ENCODE results near the gene TAF7L.
"Not testable (repeated sequence)": the region's sequence is repeated elsewhere in the genome, so short reads cannot be mapped to it uniquely, and the experiment has no call there.

TAF7L gene, protein sequence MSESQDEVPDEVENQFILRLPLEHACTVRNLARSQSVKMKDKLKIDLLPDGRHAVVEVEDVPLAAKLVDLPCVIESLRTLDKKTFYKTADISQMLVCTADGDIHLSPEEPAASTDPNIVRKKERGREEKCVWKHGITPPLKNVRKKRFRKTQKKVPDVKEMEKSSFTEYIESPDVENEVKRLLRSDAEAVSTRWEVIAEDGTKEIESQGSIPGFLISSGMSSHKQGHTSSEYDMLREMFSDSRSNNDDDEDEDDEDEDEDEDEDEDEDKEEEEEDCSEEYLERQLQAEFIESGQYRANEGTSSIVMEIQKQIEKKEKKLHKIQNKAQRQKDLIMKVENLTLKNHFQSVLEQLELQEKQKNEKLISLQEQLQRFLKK

GRCh38 chrX:101290957-101291603 is at the start of gene TAF7L:
TAF7L (minus strand) TSS chrX:101291334; CDS start chrX:101287543, 3,791 bp downstream.
- Histone ChIP-seq H3K4me3 (ENCODE audit: low read length) (no peak within 1 kb of the TSS), H3K9ac (ENCODE audit: low read length) (no peak within 1 kb of the TSS), H3K9me3 (ENCODE audit: control insufficient read depth, low read length) (no peaks in the 10 kb centered on the region), H3K27me3 (ENCODE audit: control insufficient read depth, insufficient read depth, low read length) (no peaks in the 10 kb centered on the region), H3K36me3 (ENCODE audit: control insufficient read depth, insufficient read depth, low read length) (no peaks in the 10 kb centered on the region), H3K4me1 (ENCODE audit: control insufficient read depth, insufficient read depth, low read length) (no peaks in the 10 kb centered on the region)

- no peaks in the 10 kb centered on the region for H3K4me1 ChIP-seq (ENCODE audit: control insufficient read depth, insufficient read depth, low read length)
- no peaks in the 10 kb centered on the region for H3K36me3 ChIP-seq (ENCODE audit: control insufficient read depth, insufficient read depth, low read length)
- H3K9me3 ChIP-seq (ENCODE audit: control insufficient read depth, low read length) = no peaks in the 10 kb centered on the region
- H3K4me3 ChIP-seq (ENCODE audit: low read length) = no peak overlapping the region
- H3K9ac ChIP-seq (ENCODE audit: low read length) = no peak overlapping the region
- H3K27me3 ChIP-seq (ENCODE audit: control insufficient read depth, insufficient read depth, low read length) = no peaks in the 10 kb centered on the region
These were observed 46.7 kb upstream of the TAF7L start for GRCh38 chrX:101337776-101338271.

GRCh38 chrX:101334310-101334709 is 43.2 kb upstream of the TAF7L start:
- H3K36me3 ChIP-seq (ENCODE audit: control insufficient read depth, insufficient read depth, low read length); H3K9me3 ChIP-seq (ENCODE audit: control insufficient read depth, low read length); H3K27me3 ChIP-seq (ENCODE audit: control insufficient read depth, insufficient read depth, low read length); H3K9ac ChIP-seq (ENCODE audit: low read length); H3K4me3 ChIP-seq (ENCODE audit: low read length); H3K4me1 ChIP-seq (ENCODE audit: control insufficient read depth, insufficient read depth, low read length): not testable (repeated sequence)

- H3K4me3 ChIP-seq (ENCODE audit: low read length); H3K9me3 ChIP-seq (ENCODE audit: control insufficient read depth, low read length); H3K9ac ChIP-seq (ENCODE audit: low read length); H3K4me1 ChIP-seq (ENCODE audit: control insufficient read depth, insufficient read depth, low read length); H3K36me3 ChIP-seq (ENCODE audit: control insufficient read depth, insufficient read depth, low read length); H3K27me3 ChIP-seq (ENCODE audit: control insufficient read depth, insufficient read depth, low read length): not testable (repeated sequence)
These were observed 35.5 kb upstream of the TAF7L start for GRCh38 chrX:101326600-101326999.

DNA sequence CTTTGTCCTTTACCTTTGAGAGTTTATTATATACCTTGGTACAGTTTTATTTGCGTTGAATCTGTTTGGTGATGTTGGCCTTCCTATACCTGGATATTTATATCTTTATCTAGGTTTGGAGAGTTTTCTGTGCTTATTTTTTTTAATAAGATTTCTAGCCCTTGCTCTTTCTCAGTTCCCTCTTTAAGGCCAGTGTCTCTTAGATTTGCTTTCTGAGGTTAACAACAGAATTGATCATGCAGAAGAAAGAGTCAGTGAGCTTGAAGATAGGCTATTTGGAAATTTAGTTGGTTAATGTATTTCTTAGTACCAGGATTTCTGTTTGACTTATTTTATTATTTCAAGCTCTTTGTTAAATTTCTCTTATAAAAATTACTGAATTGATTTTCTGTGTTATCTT is 12.7 kb upstream of the TAF7L start:
- Histone ChIP-seq H3K27me3 (ENCODE audit: control insufficient read depth, insufficient read depth, low read length) (no peaks in the 10 kb centered on the region), H3K4me1 (ENCODE audit: control insufficient read depth, insufficient read depth, low read length) (no peaks in the 10 kb centered on the region), H3K4me3 (ENCODE audit: low read length) (no peak overlapping the region), H3K36me3 (ENCODE audit: control insufficient read depth, insufficient read depth, low read length) (no peaks in the 10 kb centered on the region), H3K9ac (ENCODE audit: low read length) (no peak overlapping the region), H3K9me3 (ENCODE audit: control insufficient read depth, low read length) (no peaks in the 10 kb centered on the region)

DNA sequence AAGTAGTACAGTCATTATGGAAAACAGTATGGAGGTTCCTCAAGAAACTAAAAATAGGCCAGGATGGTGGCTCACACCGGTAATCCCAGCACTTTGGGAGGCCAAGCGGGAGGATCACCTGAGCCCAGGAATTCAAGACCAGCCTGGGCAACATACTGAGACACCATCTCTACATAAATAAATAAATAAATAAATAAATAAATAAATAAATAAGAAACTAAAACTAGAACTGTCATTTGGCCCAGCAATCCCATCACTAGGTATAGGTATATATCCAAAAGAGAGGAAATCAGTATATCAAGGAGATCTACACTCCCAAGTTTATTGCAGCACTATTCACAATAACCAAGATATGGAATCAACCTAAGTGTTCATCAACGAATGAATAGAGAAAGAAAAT is 4.5 kb upstream of the TAF7L start:
- not testable (repeated sequence) for H3K9ac ChIP-seq (ENCODE audit: low read length); H3K9me3 ChIP-seq (ENCODE audit: control insufficient read depth, low read length); H3K27me3 ChIP-seq (ENCODE audit: control insufficient read depth, insufficient read depth, low read length); H3K36me3 ChIP-seq (ENCODE audit: control insufficient read depth, insufficient read depth, low read length); H3K4me3 ChIP-seq (ENCODE audit: low read length); H3K4me1 ChIP-seq (ENCODE audit: control insufficient read depth, insufficient read depth, low read length)

DNA sequence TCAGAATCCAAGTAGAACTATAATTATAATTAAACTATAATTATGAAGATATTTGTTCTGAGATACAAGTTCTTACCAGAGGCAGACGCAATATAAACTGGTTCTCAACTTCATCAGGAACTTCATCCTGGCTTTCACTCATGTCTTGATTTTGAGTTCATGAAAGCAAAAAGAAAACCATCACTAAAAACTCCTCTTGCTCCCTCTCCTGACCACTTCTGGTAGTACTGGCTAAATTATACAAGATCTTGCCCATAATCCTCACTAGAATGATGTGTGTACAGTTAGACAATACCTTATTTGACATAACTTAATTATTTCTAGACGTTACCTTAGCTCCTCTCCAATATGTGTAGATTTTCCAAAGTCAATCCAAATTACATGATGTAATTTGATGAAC is 3.7 kb downstream of the TAF7L start:
- H3K36me3 ChIP-seq (ENCODE audit: control insufficient read depth, insufficient read depth, low read length) = no peaks in the 10 kb centered on the region
- H3K4me1 ChIP-seq (ENCODE audit: control insufficient read depth, insufficient read depth, low read length) = no peaks in the 10 kb centered on the region
- H3K4me3 ChIP-seq (ENCODE audit: low read length) = no peak overlapping the region
- no peaks in the 10 kb centered on the region for H3K9me3 ChIP-seq (ENCODE audit: control insufficient read depth, low read length)
- no peak overlapping the region for H3K9ac ChIP-seq (ENCODE audit: low read length)
- H3K27me3 ChIP-seq (ENCODE audit: control insufficient read depth, insufficient read depth, low read length) = no peaks in the 10 kb centered on the region

- Histone ChIP-seq H3K4me3 (ENCODE audit: low read length) (no peak overlapping the region), H3K9me3 (ENCODE audit: control insufficient read depth, low read length) (no peaks in the 10 kb centered on the region)
These were observed 14.9 kb downstream of the TAF7L start for GRCh38 chrX:101276238-101276637.

DNA sequence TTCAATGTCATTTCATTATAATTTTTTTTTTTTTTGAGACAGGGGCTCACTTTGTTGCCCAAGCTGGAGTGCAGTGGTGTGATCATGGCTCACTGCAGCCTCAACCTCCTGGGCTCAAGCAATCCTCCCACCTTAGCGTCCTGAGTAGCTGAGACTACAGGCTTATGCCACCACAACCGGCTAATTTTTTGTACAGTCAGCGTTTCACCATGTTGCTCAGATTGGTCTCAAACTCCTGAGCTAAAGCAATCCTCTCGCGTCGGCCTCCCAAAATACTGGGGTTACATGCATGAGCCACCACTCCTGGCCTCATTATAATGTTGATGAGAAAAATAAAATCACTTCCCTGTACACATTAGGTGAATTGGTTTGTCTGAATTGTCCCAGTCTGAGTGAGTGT is 16.9 kb downstream of the TAF7L start:
- no peaks in the 10 kb centered on the region for H3K4me1 ChIP-seq (ENCODE audit: control insufficient read depth, insufficient read depth, low read length)
- no peaks in the 10 kb centered on the region for H3K36me3 ChIP-seq (ENCODE audit: control insufficient read depth, insufficient read depth, low read length)
- no peaks in the 10 kb centered on the region for H3K9me3 ChIP-seq (ENCODE audit: control insufficient read depth, low read length)
- H3K4me3 ChIP-seq (ENCODE audit: low read length) = no peak overlapping the region
- no peaks in the 10 kb centered on the region for H3K27me3 ChIP-seq (ENCODE audit: control insufficient read depth, insufficient read depth, low read length)
- no peak overlapping the region for H3K9ac ChIP-seq (ENCODE audit: low read length)

More at GRCh38 chrX:101276238-101276637, 14.9 kb downstream of the TAF7L start:
- H3K27me3 ChIP-seq (ENCODE audit: control insufficient read depth, insufficient read depth, low read length) = no peaks in the 10 kb centered on the region
- H3K4me1 ChIP-seq (ENCODE audit: control insufficient read depth, insufficient read depth, low read length) = no peaks in the 10 kb centered on the region
- no peaks in the 10 kb centered on the region for H3K36me3 ChIP-seq (ENCODE audit: control insufficient read depth, insufficient read depth, low read length)
- H3K9ac ChIP-seq (ENCODE audit: low read length) = no peak overlapping the region

DNA sequence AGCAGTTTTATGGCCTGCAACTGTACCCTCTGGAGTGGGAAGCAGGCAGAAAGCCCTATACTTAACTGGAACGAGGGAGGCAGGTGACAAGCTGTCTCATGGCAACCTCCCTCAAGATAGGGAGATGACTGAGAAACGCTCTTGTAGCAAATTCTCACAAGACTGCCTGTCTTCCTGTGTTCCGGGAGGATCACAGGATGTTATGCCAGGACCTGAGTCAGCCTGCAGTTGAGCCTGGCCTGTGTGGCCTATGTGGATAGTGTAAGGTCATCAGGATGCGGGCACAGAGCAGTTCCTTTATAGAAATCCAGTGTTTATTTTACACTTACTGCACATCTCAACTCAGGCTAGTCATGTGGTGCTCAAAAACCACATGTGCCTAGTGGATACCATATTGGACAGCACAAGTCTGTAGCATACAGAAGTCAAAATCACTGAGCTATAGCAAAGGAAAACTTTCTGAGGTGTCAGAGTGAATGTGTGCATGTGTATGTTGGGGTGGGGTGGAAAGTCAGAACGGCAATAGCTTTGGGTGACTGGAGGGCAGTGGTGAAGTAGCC is 25.2 kb downstream of the TAF7L start:
- Histone ChIP-seq H3K4me1 (ENCODE audit: control insufficient read depth, insufficient read depth, low read length) (no peaks in the 10 kb centered on the region), H3K9ac (ENCODE audit: low read length) (no peak overlapping the region), H3K9me3 (ENCODE audit: control insufficient read depth, low read length) (no peaks in the 10 kb centered on the region), H3K27me3 (ENCODE audit: control insufficient read depth, insufficient read depth, low read length) (no peaks in the 10 kb centered on the region), H3K36me3 (ENCODE audit: control insufficient read depth, insufficient read depth, low read length) (no peaks in the 10 kb centered on the region), H3K4me3 (ENCODE audit: low read length) (no peak overlapping the region)

GRCh38 chrX:101263766-101264165 is 27.4 kb downstream of the TAF7L start:
- no peaks in the 10 kb centered on the region for H3K4me1 ChIP-seq (ENCODE audit: control insufficient read depth, insufficient read depth, low read length)
- H3K9ac ChIP-seq (ENCODE audit: low read length) = no peak overlapping the region
- no peaks in the 10 kb centered on the region for H3K36me3 ChIP-seq (ENCODE audit: control insufficient read depth, insufficient read depth, low read length)
- H3K9me3 ChIP-seq (ENCODE audit: control insufficient read depth, low read length) = no peaks in the 10 kb centered on the region
- no peak overlapping the region for H3K4me3 ChIP-seq (ENCODE audit: low read length)
- H3K27me3 ChIP-seq (ENCODE audit: control insufficient read depth, insufficient read depth, low read length) = no peaks in the 10 kb centered on the region

- H3K27me3 ChIP-seq (ENCODE audit: control insufficient read depth, insufficient read depth, low read length) = no peaks in the 10 kb centered on the region
- H3K4me1 ChIP-seq (ENCODE audit: control insufficient read depth, insufficient read depth, low read length) = no peaks in the 10 kb centered on the region
- H3K4me3 ChIP-seq (ENCODE audit: low read length) = no peak overlapping the region
- H3K36me3 ChIP-seq (ENCODE audit: control insufficient read depth, insufficient read depth, low read length) = no peaks in the 10 kb centered on the region
- no peak overlapping the region for H3K9ac ChIP-seq (ENCODE audit: low read length)
- no peaks in the 10 kb centered on the region for H3K9me3 ChIP-seq (ENCODE audit: control insufficient read depth, low read length)
These were observed 28.5 kb downstream of the TAF7L start for GRCh38 chrX:101262590-101262989.

All from mucosa of stomach (tissue), 1 donor.